Osteocyte (in vitro differentiated cells): ENCODE results near the gene XIRP2. TPM values are rescaled to one million over a fixed set of nuclear protein-coding genes. Genes with fewer than 3 reads are reported as not detected.

Experiments
- DNase-seq: peaks from one replicate; pipeline ENCODE4 v3.0.0; 2021; ENCODE audit warnings: mixed read lengths; ENCODE audit not compliant: unreplicated experiment; ENCODE audit errors: extremely low spot score
- H3K27ac Mint-ChIP-seq: one replicate; pipeline ENCODE4 v1.8.0; 2021; ENCODE audit warnings: mild to moderate bottlenecking, mixed read lengths; ENCODE audit not compliant: unreplicated experiment
- H3K27me3 Mint-ChIP-seq: one replicate; pipeline ENCODE4 v1.8.0; 2021; ENCODE audit warnings: mixed read lengths; ENCODE audit not compliant: unreplicated experiment
- H3K36me3 Mint-ChIP-seq: one replicate; pipeline ENCODE4 v1.8.0; 2021; ENCODE audit warnings: mixed read lengths; ENCODE audit not compliant: unreplicated experiment
- H3K4me1 Mint-ChIP-seq: one replicate; pipeline ENCODE4 v1.8.0; 2021; ENCODE audit warnings: mixed read lengths; ENCODE audit not compliant: unreplicated experiment
- H3K4me3 Mint-ChIP-seq: one replicate; pipeline ENCODE4 v1.8.0; 2021; ENCODE audit warnings: mild to moderate bottlenecking, moderate library complexity, mixed read lengths; ENCODE audit not compliant: unreplicated experiment
- H3K9me3 Mint-ChIP-seq: one replicate; pipeline ENCODE4 v1.8.0; 2021; ENCODE audit warnings: mixed read lengths; ENCODE audit not compliant: unreplicated experiment
- CTCF ChIP-seq: fragments of 200-600 bp; sonication (generic); IDR thresholded peaks from 2 replicates; pipeline ENCODE4 v1.5.0; 2021; ENCODE audit warnings: antibody characterized with exemption, mild to moderate bottlenecking, moderate library complexity
- total RNA-seq: library from RNA; stranded (reverse); gene quantifications from 2 replicates; pipeline ENCODE4 v1.2.1, GENCODE V29; 2021

The XIRP2 gene
- total RNA-seq, 1 donor from 2014 or later, result 0.08 TPM

- no peak overlapping the region for H3K27ac Mint-ChIP-seq
- no peaks in the 10 kb centered on the region for H3K4me1 Mint-ChIP-seq
- H3K36me3 Mint-ChIP-seq, result no peaks in the 10 kb centered on the region
- peaks cover 1% of the 10 kb centered on the region for H3K27me3 Mint-ChIP-seq
- DNase-seq, result no peak
- H3K9me3 Mint-ChIP-seq, result no peaks in the 10 kb centered on the region
- no peak for TF ChIP-seq CTCF
- no peak overlapping the region for H3K4me3 Mint-ChIP-seq
Measured at GRCh38 chr2:166957686-166958085, 69.4 kb downstream of the XIRP2 start.

- H3K4me3 Mint-ChIP-seq, result no peak overlapping the region
- no peak overlapping the region for H3K27ac Mint-ChIP-seq
Measured at GRCh38 chr2:166958986-166959481, 70.8 kb downstream of the XIRP2 start.

GRCh38 chr2:166959556-166959955 lies 71.3 kb downstream of the XIRP2 start:
- Mint-ChIP-seq H3K4me1 (no peaks in the 10 kb centered on the region), H3K27me3 (peaks cover 3% of the 10 kb centered on the region), H3K9me3 (no peaks in the 10 kb centered on the region), H3K4me3 (no peak overlapping the region), H3K27ac (no peak overlapping the region), H3K36me3 (no peaks in the 10 kb centered on the region)
- no peak for DNase-seq
- no peak for TF ChIP-seq CTCF

More at GRCh38 chr2:166958986-166959481, 70.8 kb downstream of the XIRP2 start:
- Mint-ChIP-seq H3K36me3 (no peaks in the 10 kb centered on the region), H3K9me3 (no peaks in the 10 kb centered on the region), H3K4me1 (no peaks in the 10 kb centered on the region), H3K27me3 (peaks cover 3% of the 10 kb centered on the region)
- TF ChIP-seq CTCF, result no peak
- DNase-seq, result no peak

GRCh38 chr2:166960702-166961270 lies 72.5 kb downstream of the XIRP2 start:
- Mint-ChIP-seq H3K4me1 (no peaks in the 10 kb centered on the region), H3K36me3 (no peaks in the 10 kb centered on the region), H3K27ac (no peak overlapping the region), H3K9me3 (no peaks in the 10 kb centered on the region), H3K4me3 (no peak overlapping the region), H3K27me3 (peaks cover 3% of the 10 kb centered on the region)
- TF ChIP-seq CTCF, result no peak
- DNase-seq, result no peak

- no peak for TF ChIP-seq CTCF
- Mint-ChIP-seq H3K9me3 (no peaks in the 10 kb centered on the region), H3K4me1 (no peaks in the 10 kb centered on the region), H3K27me3 (peaks cover 5% of the 10 kb centered on the region), H3K4me3 (no peak overlapping the region), H3K36me3 (no peaks in the 10 kb centered on the region), H3K27ac (no peak overlapping the region)
- no peak for DNase-seq
Measured at GRCh38 chr2:166961933-166962332, 73.7 kb downstream of the XIRP2 start.
